ENCODE measurements around the gene CELSR1. TPM values are rescaled to one million over a fixed set of nuclear protein-coding genes. Genes with fewer than 3 reads are reported as not detected.
"Not testable (repeated sequence)": the region's sequence is repeated elsewhere in the genome, so short reads cannot be mapped to it uniquely, and the experiment has no call there.

Gene CELSR1
- total and polyA plus RNA-seq, 9 donors = 1.8 to 6.9 (median 3.4) TPM

- H3K4me3 ChIP-seq (ENCODE audit: low read length) = no peak overlapping the region
- H3K9me3 ChIP-seq (replicated peaks; ENCODE audit: control insufficient read depth, low read depth, low read length) = no peaks in the 10 kb centered on the region
- no peaks in the 10 kb centered on the region for H3K4me1 ChIP-seq (ENCODE audit: control insufficient read depth, insufficient read depth, low read length)
- 78% methylated on average over 14 of the region's 18 CpGs for WGBS (ENCODE audit: insufficient coverage)
- no peaks in the 10 kb centered on the region for H3K27me3 ChIP-seq (ENCODE audit: control insufficient read depth, insufficient read depth, low read length)
- H3K27ac ChIP-seq (ENCODE audit: low read length) = no peak overlapping the region
- no peaks in the 10 kb centered on the region for H3K36me3 ChIP-seq (ENCODE audit: control insufficient read depth, insufficient read depth, low read length)
- no peak for DNase-seq
Observed at GRCh38 chr22:46397514-46397913, 139.9 kb downstream of the CELSR1 start.

GRCh38 chr22:46397049-46397448 is 140.4 kb downstream of the CELSR1 start:
- H3K9me3 ChIP-seq (replicated peaks; ENCODE audit: control insufficient read depth, low read depth, low read length); H3K27ac ChIP-seq (ENCODE audit: low read length); H3K4me3 ChIP-seq (ENCODE audit: low read length); H3K27me3 ChIP-seq (ENCODE audit: control insufficient read depth, insufficient read depth, low read length); H3K4me1 ChIP-seq (ENCODE audit: control insufficient read depth, insufficient read depth, low read length); H3K36me3 ChIP-seq (ENCODE audit: control insufficient read depth, insufficient read depth, low read length); DNase-seq: not testable (repeated sequence)
- WGBS (ENCODE audit: insufficient coverage) = 100% methylated on average over 2 of the region's 5 CpGs

DNA sequence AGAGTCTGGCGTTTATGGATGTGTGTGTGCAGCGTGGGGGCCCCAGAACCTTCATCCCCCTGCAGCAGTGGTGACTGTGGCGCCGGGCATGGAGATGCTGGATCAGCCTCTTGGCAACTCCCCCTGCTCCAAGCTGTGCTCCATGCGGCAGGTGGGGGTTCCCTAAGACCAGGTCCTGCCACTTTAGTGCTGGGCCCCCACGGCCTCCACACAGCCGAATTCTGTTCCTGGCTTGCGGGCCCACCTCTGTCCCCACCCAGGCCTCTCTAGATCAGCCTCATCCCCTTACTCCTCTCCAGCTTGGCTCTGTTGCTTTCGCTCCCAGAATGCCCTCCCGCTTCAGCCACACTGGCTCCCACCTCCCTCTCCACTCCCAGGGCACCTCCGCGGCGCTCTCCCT is 142.3 kb downstream of the CELSR1 start:
- no peaks in the 10 kb centered on the region for H3K36me3 ChIP-seq (ENCODE audit: control insufficient read depth, insufficient read depth, low read length)
- 74% methylated on average over 12 of the region's 13 CpGs for WGBS (ENCODE audit: insufficient coverage)
- H3K9me3 ChIP-seq (replicated peaks; ENCODE audit: control insufficient read depth, low read depth, low read length) = no peaks in the 10 kb centered on the region
- no peaks in the 10 kb centered on the region for H3K27me3 ChIP-seq (ENCODE audit: control insufficient read depth, insufficient read depth, low read length)
- no peak for DNase-seq
- no peak overlapping the region for H3K27ac ChIP-seq (ENCODE audit: low read length)
- H3K4me3 ChIP-seq (ENCODE audit: low read length) = no peak overlapping the region
- H3K4me1 ChIP-seq (ENCODE audit: control insufficient read depth, insufficient read depth, low read length) = peaks cover 10% of the 10 kb centered on the region

DNA sequence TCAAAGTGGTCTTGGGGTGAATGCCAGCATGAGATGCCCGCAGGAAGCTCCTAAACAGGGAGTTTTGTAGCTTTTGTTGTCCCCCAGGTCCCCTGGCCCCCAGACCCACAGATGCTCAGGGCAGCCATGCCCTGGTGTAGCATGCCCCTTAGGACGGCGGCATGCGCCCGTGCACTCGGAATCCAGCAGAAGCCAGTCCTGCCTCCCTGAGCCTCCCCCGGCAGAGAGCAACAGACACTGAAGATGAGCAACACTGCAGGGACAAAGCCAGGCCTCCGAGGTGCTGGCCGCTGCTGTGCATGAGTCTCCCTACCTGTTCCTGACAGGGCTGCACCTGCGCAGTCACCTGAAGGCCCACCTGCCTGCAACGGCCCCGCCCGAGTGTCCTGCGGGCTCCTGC is 142.8 kb downstream of the CELSR1 start:
- no peak overlapping the region for H3K27ac ChIP-seq (ENCODE audit: low read length)
- no peak overlapping the region for H3K4me3 ChIP-seq (ENCODE audit: low read length)
- H3K27me3 ChIP-seq (ENCODE audit: control insufficient read depth, insufficient read depth, low read length) = no peaks in the 10 kb centered on the region
- no peak for DNase-seq
- peaks cover 14% of the 10 kb centered on the region for H3K4me1 ChIP-seq (ENCODE audit: control insufficient read depth, insufficient read depth, low read length)
- no peaks in the 10 kb centered on the region for H3K9me3 ChIP-seq (replicated peaks; ENCODE audit: control insufficient read depth, low read depth, low read length)
- H3K36me3 ChIP-seq (ENCODE audit: control insufficient read depth, insufficient read depth, low read length) = no peaks in the 10 kb centered on the region
- 82% methylated on average over 9 of the region's 14 CpGs for WGBS (ENCODE audit: insufficient coverage)

DNA sequence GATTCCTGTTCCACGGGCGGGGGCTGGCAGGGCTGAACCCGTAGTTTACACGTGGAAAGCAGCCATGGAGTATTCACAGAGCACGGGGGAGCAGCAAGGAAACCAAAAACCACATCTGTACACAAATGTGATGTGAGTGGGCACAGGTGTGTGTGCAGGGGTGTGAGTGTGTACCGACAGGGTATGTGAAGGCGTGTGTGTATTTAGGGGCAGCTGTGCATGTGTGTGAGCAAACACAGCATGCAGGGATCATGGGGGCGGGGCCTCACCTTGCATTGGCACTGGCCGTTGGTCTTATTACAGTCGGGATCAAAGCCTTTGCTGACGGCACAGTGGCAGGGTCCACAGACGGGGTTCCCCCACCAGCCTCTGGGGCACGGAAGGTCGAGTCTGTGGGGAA is 143.5 kb downstream of the CELSR1 start:
- H3K4me1 ChIP-seq (ENCODE audit: control insufficient read depth, insufficient read depth, low read length) = peaks cover 14% of the 10 kb centered on the region
- no peaks in the 10 kb centered on the region for H3K9me3 ChIP-seq (replicated peaks; ENCODE audit: control insufficient read depth, low read depth, low read length)
- H3K27ac ChIP-seq (ENCODE audit: low read length) = no peak overlapping the region
- no peaks in the 10 kb centered on the region for H3K27me3 ChIP-seq (ENCODE audit: control insufficient read depth, insufficient read depth, low read length)
- no peak overlapping the region for H3K4me3 ChIP-seq (ENCODE audit: low read length)
- no peak for DNase-seq
- no peaks in the 10 kb centered on the region for H3K36me3 ChIP-seq (ENCODE audit: control insufficient read depth, insufficient read depth, low read length)
- WGBS (ENCODE audit: insufficient coverage) = 59% methylated on average over 12 of the region's 14 CpGs

GRCh38 chr22:46392137-46392844 is 145.1 kb downstream of the CELSR1 start:
- DNase-seq = no peak
- 90% methylated on average over 4 of the region's 16 CpGs for WGBS (ENCODE audit: insufficient coverage)
- H3K9me3 ChIP-seq (replicated peaks; ENCODE audit: control insufficient read depth, low read depth, low read length) = no peaks in the 10 kb centered on the region
- no peaks in the 10 kb centered on the region for H3K36me3 ChIP-seq (ENCODE audit: control insufficient read depth, insufficient read depth, low read length)
- no peak overlapping the region for H3K27ac ChIP-seq (ENCODE audit: low read length)
- no peak overlapping the region for H3K4me3 ChIP-seq (ENCODE audit: low read length)
- H3K4me1 ChIP-seq (ENCODE audit: control insufficient read depth, insufficient read depth, low read length) = peaks cover 14% of the 10 kb centered on the region
- H3K27me3 ChIP-seq (ENCODE audit: control insufficient read depth, insufficient read depth, low read length) = no peaks in the 10 kb centered on the region

- WGBS (ENCODE audit: insufficient coverage) = 89% methylated on average over 33 of the region's 36 CpGs
- DNase-seq = no peak
- H3K27ac ChIP-seq (ENCODE audit: low read length) = no peak overlapping the region
- H3K27me3 ChIP-seq (ENCODE audit: control insufficient read depth, insufficient read depth, low read length) = no peaks in the 10 kb centered on the region
- no peak overlapping the region for H3K4me3 ChIP-seq (ENCODE audit: low read length)
- no peaks in the 10 kb centered on the region for H3K9me3 ChIP-seq (replicated peaks; ENCODE audit: control insufficient read depth, low read depth, low read length)
- no peaks in the 10 kb centered on the region for H3K36me3 ChIP-seq (ENCODE audit: control insufficient read depth, insufficient read depth, low read length)
- peaks cover 14% of the 10 kb centered on the region for H3K4me1 ChIP-seq (ENCODE audit: control insufficient read depth, insufficient read depth, low read length)
Observed at GRCh38 chr22:46391486-46392136, 145.8 kb downstream of the CELSR1 start.

GRCh38 chr22:46390652-46391301 is 146.6 kb downstream of the CELSR1 start:
- Histone ChIP-seq H3K36me3 (ENCODE audit: control insufficient read depth, insufficient read depth, low read length) (no peaks in the 10 kb centered on the region), H3K4me3 (ENCODE audit: low read length) (no peak overlapping the region), H3K9me3 (replicated peaks; ENCODE audit: control insufficient read depth, low read depth, low read length) (no peaks in the 10 kb centered on the region), H3K4me1 (ENCODE audit: control insufficient read depth, insufficient read depth, low read length) (peaks cover 14% of the 10 kb centered on the region), H3K27ac (ENCODE audit: low read length) (peak overlapping the region; percentile 39), H3K27me3 (ENCODE audit: control insufficient read depth, insufficient read depth, low read length) (no peaks in the 10 kb centered on the region)
- 35% methylated on average over 25 of the region's 32 CpGs for WGBS (ENCODE audit: insufficient coverage)
- peak; percentile 92 for DNase-seq

GRCh38 chr22:46390105-46390651 is 147.2 kb downstream of the CELSR1 start:
- no peak for DNase-seq
- H3K27ac ChIP-seq (ENCODE audit: low read length) = no peak overlapping the region

GRCh38 chr22:46389081-46389480 is 148.3 kb downstream of the CELSR1 start:
- DNase-seq = no peak
- no peaks in the 10 kb centered on the region for H3K27me3 ChIP-seq (ENCODE audit: control insufficient read depth, insufficient read depth, low read length)
- H3K4me1 ChIP-seq (ENCODE audit: control insufficient read depth, insufficient read depth, low read length) = peaks cover 14% of the 10 kb centered on the region
- 93% methylated on average over 27 of the region's 30 CpGs for WGBS (ENCODE audit: insufficient coverage)
- H3K4me3 ChIP-seq (ENCODE audit: low read length) = no peak overlapping the region
- no peaks in the 10 kb centered on the region for H3K36me3 ChIP-seq (ENCODE audit: control insufficient read depth, insufficient read depth, low read length)
- no peak overlapping the region for H3K27ac ChIP-seq (ENCODE audit: low read length)
- H3K9me3 ChIP-seq (replicated peaks; ENCODE audit: control insufficient read depth, low read depth, low read length) = no peaks in the 10 kb centered on the region

More at GRCh38 chr22:46390105-46390651, 147.2 kb downstream of the CELSR1 start:
- Histone ChIP-seq H3K4me1 (ENCODE audit: control insufficient read depth, insufficient read depth, low read length) (peaks cover 14% of the 10 kb centered on the region), H3K4me3 (ENCODE audit: low read length) (no peak overlapping the region), H3K9me3 (replicated peaks; ENCODE audit: control insufficient read depth, low read depth, low read length) (no peaks in the 10 kb centered on the region), H3K36me3 (ENCODE audit: control insufficient read depth, insufficient read depth, low read length) (no peaks in the 10 kb centered on the region), H3K27me3 (ENCODE audit: control insufficient read depth, insufficient read depth, low read length) (no peaks in the 10 kb centered on the region)
- 58% methylated on average over 10 of the region's 20 CpGs for WGBS (ENCODE audit: insufficient coverage)

All from muscle of leg (tissue), 11 donors.